Measurements from ENCODE around the gene FAM161B. TPM values are rescaled to one million over a fixed set of nuclear protein-coding genes. Genes with fewer than 3 reads are reported as not detected.

FAM161B gene
- total and polyA plus RNA-seq, 2 donors from 2014 or later, result 3.2 to 8.2 TPM

GRCh38 chr14:73968885-73969284 is 19.0 kb upstream of the FAM161B start:
- H3K9me3 ChIP-seq (ENCODE audit: control insufficient read depth in 2 of 3, insufficient read depth in 1 of 3, low read length in 3 of 3), result no peaks in the 10 kb centered on the region
- no peak for TF ChIP-seq CTCF (IDR thresholded peaks at IDR 0.05; ENCODE audit: borderline replicate concordance, extremely low read depth, insufficient read depth)
- H3K36me3 ChIP-seq (ENCODE audit: control insufficient read depth in 2 of 3, insufficient read depth in 3 of 3, low read length in 3 of 3), result peaks cover 0 to 48% (median 26%) of the 10 kb centered on the region in 3 donors
- no peaks in the 10 kb centered on the region for H3K27me3 ChIP-seq (ENCODE audit: control insufficient read depth, insufficient read depth, low read length)
- no peak overlapping the region for H3K9ac ChIP-seq (ENCODE audit: low read length in 3 of 3)
- H3K27ac ChIP-seq (ENCODE audit: low read depth in 2 of 2, low read length in 2 of 2), result no peak overlapping the region
- no peak for DNase-seq
- no peak for FAIRE-seq
- no peak overlapping the region for H3K4me3 ChIP-seq (ENCODE audit: low read length in 3 of 3)
- intact Hi-C loops (cut with DNase I), result no loop called here
- peaks cover 0 to 6% (median 5%) of the 10 kb centered on the region in 3 donors for H3K4me1 ChIP-seq (ENCODE audit: control insufficient read depth in 2 of 3, insufficient read depth in 2 of 3, low read depth in 1 of 3, low read length in 3 of 3)

GRCh38 chr14:73965216-73965615 is 15.3 kb upstream of the FAM161B start:
- Histone ChIP-seq H3K4me1 (ENCODE audit: control insufficient read depth in 2 of 3, insufficient read depth in 2 of 3, low read depth in 1 of 3, low read length in 3 of 3) (peaks cover 0 to 3% (median 0%) of the 10 kb centered on the region in 3 donors), H3K36me3 (ENCODE audit: control insufficient read depth in 2 of 3, insufficient read depth in 3 of 3, low read length in 3 of 3) (peaks cover 4 to 47% (median 37%) of the 10 kb centered on the region in 3 donors), H3K9ac (ENCODE audit: low read length in 3 of 3) (no peak overlapping the region), H3K4me3 (ENCODE audit: low read length in 3 of 3) (no peak overlapping the region), H3K9me3 (ENCODE audit: control insufficient read depth in 2 of 3, insufficient read depth in 1 of 3, low read length in 3 of 3) (no peaks in the 10 kb centered on the region), H3K27ac (ENCODE audit: low read depth in 2 of 2, low read length in 2 of 2) (no peak overlapping the region), H3K27me3 (ENCODE audit: control insufficient read depth, insufficient read depth, low read length) (no peaks in the 10 kb centered on the region)
- FAIRE-seq (no peak), DNase-seq (no peak)
- TF ChIP-seq CTCF (IDR thresholded peaks at IDR 0.05; ENCODE audit: borderline replicate concordance, extremely low read depth, insufficient read depth), result no peak
- intact Hi-C loops (cut with DNase I), result no loop called here

- DNase-seq, result peak in 1 of 5 donors; percentile 10
- Histone ChIP-seq H3K4me1 (ENCODE audit: control insufficient read depth in 2 of 3, insufficient read depth in 2 of 3, low read depth in 1 of 3, low read length in 3 of 3) (peaks cover 0 to 3% (median 0%) of the 10 kb centered on the region in 3 donors), H3K36me3 (ENCODE audit: control insufficient read depth in 2 of 3, insufficient read depth in 3 of 3, low read length in 3 of 3) (peaks cover 7 to 56% (median 37%) of the 10 kb centered on the region in 3 donors), H3K27ac (ENCODE audit: low read depth in 2 of 2, low read length in 2 of 2) (no peak overlapping the region), H3K4me3 (ENCODE audit: low read length in 3 of 3) (no peak overlapping the region), H3K27me3 (ENCODE audit: control insufficient read depth, insufficient read depth, low read length) (no peaks in the 10 kb centered on the region), H3K9me3 (ENCODE audit: control insufficient read depth in 2 of 3, insufficient read depth in 1 of 3, low read length in 3 of 3) (no peaks in the 10 kb centered on the region), H3K9ac (ENCODE audit: low read length in 3 of 3) (no peak overlapping the region)
- no peak for FAIRE-seq
- intact Hi-C loops (cut with DNase I), result no loop called here
- TF ChIP-seq CTCF (IDR thresholded peaks at IDR 0.05; ENCODE audit: borderline replicate concordance, extremely low read depth, insufficient read depth), result no peak
These were observed 11.3 kb upstream of the FAM161B start for GRCh38 chr14:73961192-73961591.

- FAIRE-seq, result no peak
- TF ChIP-seq CTCF (IDR thresholded peaks at IDR 0.05; ENCODE audit: borderline replicate concordance, extremely low read depth, insufficient read depth), result no peak
- H3K4me1 ChIP-seq (ENCODE audit: control insufficient read depth in 2 of 3, insufficient read depth in 2 of 3, low read depth in 1 of 3, low read length in 3 of 3), result no peaks in the 10 kb centered on the region
- H3K27me3 ChIP-seq (ENCODE audit: control insufficient read depth, insufficient read depth, low read length), result no peaks in the 10 kb centered on the region
- no peak overlapping the region for H3K9ac ChIP-seq (ENCODE audit: low read length in 3 of 3)
- no peak for DNase-seq
- no peaks in the 10 kb centered on the region for H3K9me3 ChIP-seq (ENCODE audit: control insufficient read depth in 2 of 3, insufficient read depth in 1 of 3, low read length in 3 of 3)
- H3K36me3 ChIP-seq (ENCODE audit: control insufficient read depth in 2 of 3, insufficient read depth in 3 of 3, low read length in 3 of 3), result peaks cover 7 to 69% (median 44%) of the 10 kb centered on the region in 3 donors
- H3K27ac ChIP-seq (ENCODE audit: low read depth in 2 of 2, low read length in 2 of 2), result no peak overlapping the region
- intact Hi-C loops (cut with DNase I), result no loop called here
- H3K4me3 ChIP-seq (ENCODE audit: low read length in 3 of 3), result no peak overlapping the region
These were observed 8.7 kb upstream of the FAM161B start for GRCh38 chr14:73958591-73958990.
